Transverse colon (tissue), 4 donors: Measurements from ENCODE around the gene GNGT1. TPM values are rescaled to one million over a fixed set of nuclear protein-coding genes. Genes with fewer than 3 reads are reported as not detected.

Source experiments
- DNase-seq: peaks from one replicate; pipeline ENCODE4 v3.0.0-alpha.2; 2019
- H3K27ac ChIP-seq, 4 donors: fragments of 200-600 bp; sonication (generic); 2 replicates each; pipeline ENCODE4 v1.5.1; 2016 to 2018; ENCODE audit warnings: inconsistent platforms in 4 of 4
- H3K27me3 ChIP-seq: fragments of 200-600 bp; sonication (generic); 2 replicates; pipeline ENCODE4 v1.5.1; 2017; ENCODE audit warnings: inconsistent platforms
- H3K36me3 ChIP-seq, 4 donors: fragments of 200-600 bp; sonication (generic); 2 replicates each; pipeline ENCODE4 v1.5.1; 2017 to 2019; ENCODE audit warnings: inconsistent platforms in 4 of 4
- H3K4me1 ChIP-seq, 4 donors: fragments of 200-600 bp; sonication (generic); 2 replicates each; pipeline ENCODE4 v1.5.1; 2017 to 2020; ENCODE audit warnings: inconsistent platforms in 4 of 4
- H3K4me3 ChIP-seq, 4 donors: fragments of 200-600 bp; sonication (generic); 1 replicate in 1 of 4; 2 replicates in 3 of 4; pipeline versions ENCODE4 v1.5.1 to v1.6.1; 2017 to 2019; ENCODE audit warnings: inconsistent platforms in 4 of 4
- H3K9me3 ChIP-seq, 2 donors: fragments of 200-600 bp; sonication (generic); 2 replicates each; pipeline ENCODE4 v1.5.1; 2017 to 2019; ENCODE audit warnings: inconsistent platforms in 2 of 2
- EP300 ChIP-seq: sonication (generic); formaldehyde crosslinking; IDR thresholded peaks from one replicate; pipeline ENCODE4 v1.6.1; 2017; ENCODE audit warnings: antibody characterized with exemption, low read depth
- POLR2A ChIP-seq: fragments of 450-650 bp; IDR thresholded peaks from one replicate; pipeline ENCODE4 v1.6.1; 2016; ENCODE audit warnings: antibody characterized with exemption, mild to moderate bottlenecking, moderate library complexity
- POLR2AphosphoS5 ChIP-seq, 3 donors: sonication (generic); formaldehyde crosslinking; IDR thresholded peaks; one replicate each; pipeline ENCODE4 v1.6.1; 2016; ENCODE audit warnings: antibody characterized with exemption in 3 of 3
- WGBS, 2 donors: methylation state at CpG; one replicate each; pipeline ENCODE4 v1.1.5; 2018; ENCODE audit warnings: low coverage in 1 of 2; 5-methylcytosine and 5-hydroxymethylcytosine counted together
- in situ Hi-C, 4 donors: fragments of 200-750 bp; cut with MboI; loops; one replicate each; pipeline versions ENCODE4 v1.15.0 to v1.15.1; 2017; ENCODE audit warnings: low sequenced_read_pairs in 3 of 4, low pct_ligation_motif_present in 1 of 4, low pct_unique_long_range_greater_than_20kb in 1 of 4
- intact Hi-C: fragments of 100-400 bp; cut with DNase I; formaldehyde crosslinking; loops from one replicate; pipeline ENCODE4 v1.15.1; 2023; ENCODE audit warnings: low total_unique reads
- total RNA-seq, 4 donors: library from RNA; depleted of rRNA; stranded (reverse); fragments of >200 nt; gene quantifications; one replicate each; pipeline ENCODE4 v1.1.0, GENCODE V29; 2016
- TF ChIP-seq, protein P1 (sequence below), 5 experiments: fragments of 200-600 bp in 3 of 5; fragments of 450-650 bp in 2 of 5; sonication (generic) in 3 of 5; IDR thresholded peaks; 1 replicate in 2 of 5; 2 replicates in 3 of 5; pipeline ENCODE4 v1.5.1; 2016 to 2017; ENCODE audit warnings: antibody characterized with exemption in 5 of 5, inconsistent platforms in 3 of 5, mild to moderate bottlenecking in 2 of 5, moderate library complexity in 1 of 5

GNGT1 gene
- total RNA-seq, 4 donors from 2014 or later, result not detected

DNA sequence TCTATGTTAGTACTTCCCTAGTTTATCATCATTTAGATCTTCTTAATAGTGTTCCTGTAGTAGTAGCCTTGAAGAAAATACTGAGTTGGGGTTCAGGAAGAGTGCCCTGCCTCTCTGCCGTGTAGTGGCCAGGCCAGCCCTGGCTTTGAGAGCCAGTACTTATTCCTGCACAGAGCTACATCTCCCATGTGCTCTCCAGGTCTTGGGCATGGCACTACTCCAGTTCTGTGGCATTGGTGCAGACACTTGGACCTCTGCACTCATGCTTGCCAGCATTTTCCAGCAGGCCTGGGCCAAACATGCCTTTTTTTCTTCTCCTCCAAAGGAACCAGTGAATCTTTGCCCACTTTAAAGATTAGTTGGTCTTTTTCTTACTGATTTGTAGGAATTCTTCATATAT is 20.4 kb downstream of the GNGT1 start:
- Histone ChIP-seq H3K27me3 (peaks cover under 1% of the 10 kb centered on the region), H3K27ac (peak overlapping the region in 1 of 4 donors; percentile 45), H3K36me3 (no peaks in the 10 kb centered on the region), H3K4me3 (no peak overlapping the region), H3K9me3 (no peaks in the 10 kb centered on the region), H3K4me1 (peaks cover 0 to 19% (median 0%) of the 10 kb centered on the region in 4 donors)
- no peak for DNase-seq
- in situ Hi-C loops (no loop called here), intact Hi-C loops (no loop called here)
- 75 to 84% methylated on average over 1 of the region's 1 CpG for WGBS, 2 donors
- no peak for TF ChIP-seq POLR2A
- no peak for TF ChIP-seq POLR2AphosphoS5 (IDR thresholded peaks at IDR 0.05)
- TF ChIP-seq, protein P1, sequence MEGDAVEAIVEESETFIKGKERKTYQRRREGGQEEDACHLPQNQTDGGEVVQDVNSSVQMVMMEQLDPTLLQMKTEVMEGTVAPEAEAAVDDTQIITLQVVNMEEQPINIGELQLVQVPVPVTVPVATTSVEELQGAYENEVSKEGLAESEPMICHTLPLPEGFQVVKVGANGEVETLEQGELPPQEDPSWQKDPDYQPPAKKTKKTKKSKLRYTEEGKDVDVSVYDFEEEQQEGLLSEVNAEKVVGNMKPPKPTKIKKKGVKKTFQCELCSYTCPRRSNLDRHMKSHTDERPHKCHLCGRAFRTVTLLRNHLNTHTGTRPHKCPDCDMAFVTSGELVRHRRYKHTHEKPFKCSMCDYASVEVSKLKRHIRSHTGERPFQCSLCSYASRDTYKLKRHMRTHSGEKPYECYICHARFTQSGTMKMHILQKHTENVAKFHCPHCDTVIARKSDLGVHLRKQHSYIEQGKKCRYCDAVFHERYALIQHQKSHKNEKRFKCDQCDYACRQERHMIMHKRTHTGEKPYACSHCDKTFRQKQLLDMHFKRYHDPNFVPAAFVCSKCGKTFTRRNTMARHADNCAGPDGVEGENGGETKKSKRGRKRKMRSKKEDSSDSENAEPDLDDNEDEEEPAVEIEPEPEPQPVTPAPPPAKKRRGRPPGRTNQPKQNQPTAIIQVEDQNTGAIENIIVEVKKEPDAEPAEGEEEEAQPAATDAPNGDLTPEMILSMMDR (IDR thresholded peaks at IDR 0.05), result no peak
- no peak for TF ChIP-seq EP300

DNA sequence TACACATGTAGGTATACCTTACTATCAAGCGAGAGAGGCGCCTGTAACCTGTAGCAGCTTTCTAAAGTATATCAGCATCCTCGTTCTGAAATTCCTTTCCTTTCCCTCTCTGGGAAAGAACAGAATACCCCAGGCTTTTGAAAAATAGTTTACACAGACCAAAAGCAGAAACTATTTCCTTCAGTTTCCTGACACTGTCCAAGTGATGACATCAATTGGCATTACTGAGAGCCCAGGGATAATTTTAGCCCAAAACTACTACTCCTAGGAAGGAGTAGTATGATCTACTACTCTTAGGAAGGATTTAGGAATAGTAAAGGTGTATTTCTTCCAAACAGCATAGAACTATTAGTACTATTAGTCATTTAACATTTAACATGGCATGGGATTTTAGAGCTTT is 21.2 kb downstream of the GNGT1 start:
- H3K4me3 ChIP-seq, result no peak overlapping the region
- H3K27ac ChIP-seq, result peak overlapping the region in 2 of 4 donors; percentile 6 to 45
- DNase-seq, result no peak
- 65 to 100% methylated on average over 1 to 3 of the region's 3 CpGs for WGBS, 2 donors
- no peak for TF ChIP-seq EP300
- TF ChIP-seq POLR2A, result no peak
- TF ChIP-seq POLR2AphosphoS5 (IDR thresholded peaks at IDR 0.05), result no peak
- TF ChIP-seq, protein P1 (IDR thresholded peaks at IDR 0.05), result no peak
- H3K4me1 ChIP-seq, result peaks cover 0 to 12% (median 0%) of the 10 kb centered on the region in 4 donors
- no peaks in the 10 kb centered on the region for H3K9me3 ChIP-seq
- in situ Hi-C loops, result no loop called here
- intact Hi-C loops, result no loop called here
- no peaks in the 10 kb centered on the region for H3K36me3 ChIP-seq
- H3K27me3 ChIP-seq, result no peaks in the 10 kb centered on the region

DNA sequence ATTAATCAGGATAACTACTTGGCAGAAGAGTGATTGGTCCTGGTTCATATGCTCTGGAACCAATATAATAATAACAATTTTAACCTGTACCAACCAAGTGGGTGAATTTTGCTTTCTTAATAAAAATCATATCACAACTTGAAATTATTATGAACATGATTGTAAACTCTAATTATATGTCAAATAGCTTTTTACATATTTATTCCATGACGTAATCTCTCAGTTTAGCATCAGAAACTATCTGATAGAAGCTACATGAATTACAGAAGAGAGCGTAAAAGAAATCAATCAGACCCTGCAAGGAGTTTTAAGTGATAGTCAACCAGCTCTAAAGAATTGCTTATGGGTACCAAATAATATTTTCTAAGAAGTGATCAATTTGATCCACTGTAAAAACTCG is 25.3 kb downstream of the GNGT1 start:
- 75 to 86% methylated on average over 3 of the region's 3 CpGs for WGBS, 2 donors
- intact Hi-C loops, result no loop called here
- TF ChIP-seq POLR2A (no peak), POLR2AphosphoS5 (IDR thresholded peaks at IDR 0.05) (no peak), EP300 (no peak)
- TF ChIP-seq, protein P1 (IDR thresholded peaks at IDR 0.05), result no peak

DNA sequence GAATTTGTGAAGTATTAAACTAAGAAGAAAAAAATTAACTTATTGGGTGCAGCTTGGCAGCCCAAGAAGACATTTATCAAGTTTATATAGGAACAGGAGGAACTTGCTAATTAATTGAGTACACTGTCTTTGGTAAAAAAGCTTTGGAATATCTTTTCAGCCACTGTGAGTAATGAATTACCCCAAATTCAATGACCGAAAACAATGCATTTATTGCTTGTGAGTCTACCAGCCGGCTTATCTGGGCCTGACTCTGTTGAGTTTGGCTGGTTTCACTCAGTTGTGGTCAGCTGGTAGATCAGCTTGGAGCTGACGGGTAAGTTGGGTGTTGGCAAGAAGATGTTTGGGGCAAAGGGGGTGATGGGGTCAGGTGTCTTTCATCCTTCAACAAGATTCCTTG is 26.8 kb downstream of the GNGT1 start:
- intact Hi-C loops (no loop called here), in situ Hi-C loops (no loop called here)
- no peak for DNase-seq
- Histone ChIP-seq H3K36me3 (no peaks in the 10 kb centered on the region), H3K9me3 (no peaks in the 10 kb centered on the region), H3K27me3 (no peaks in the 10 kb centered on the region), H3K4me3 (no peak overlapping the region), H3K27ac (no peak overlapping the region), H3K4me1 (no peaks in the 10 kb centered on the region)
- no peak for TF ChIP-seq POLR2AphosphoS5 (IDR thresholded peaks at IDR 0.05)
- no peak for TF ChIP-seq POLR2A
- TF ChIP-seq EP300, result no peak
- TF ChIP-seq, protein P1 (IDR thresholded peaks at IDR 0.05), result no peak
- WGBS, 2 donors, result 83% methylated on average over 3 of the region's 3 CpGs; no CpG with 5 or more reads in 1 of the 2 donors

More for the DNA sequence above, 25.3 kb downstream of the GNGT1 start:
- Histone ChIP-seq H3K27ac (no peak overlapping the region), H3K4me3 (no peak overlapping the region), H3K9me3 (no peaks in the 10 kb centered on the region), H3K4me1 (peaks cover 0 to 2% (median 0%) of the 10 kb centered on the region in 4 donors), H3K27me3 (no peaks in the 10 kb centered on the region), H3K36me3 (no peaks in the 10 kb centered on the region)
- DNase-seq, result no peak
- in situ Hi-C loops, result no loop called here
